IMR-90 (cell line): Measurements from ENCODE around the gene IL12RB1. TPM values are rescaled to one million over a fixed set of nuclear protein-coding genes. Genes with fewer than 3 reads are reported as not detected.

Experiments
- ATAC-seq: fragments of 200-7000 bp; cut with Tn5 transposase; 2 replicates; pipeline ENCODE4 v1.9.1; 2020; ENCODE audit warnings: low read depth, mild to moderate bottlenecking, moderate library complexity
- BruUV-seq: library from RNA; stranded (reverse); fragments of 400-500 nt; replicated peaks from 2 replicates; lab custom pipeline; 2021; lab: Mats Ljungman, UMichigan
- CTCF ChIA-PET: fragments of 300-600 bp; formaldehyde crosslinking; extraction: SDS; loops from one replicate; lab custom pipeline; 2021; ENCODE audit warnings: antibody characterized with exemption; lab: Yijun Ruan, JAX
- POLR2A ChIA-PET: fragments of 300-600 bp; sonication (Branson Sonifier 250); formaldehyde crosslinking; loops from one replicate; lab custom pipeline; 2022; ENCODE audit warnings: antibody characterized with exemption; ENCODE audit not compliant: unreplicated experiment; lab: Charles Lee
- DNase-seq: peaks from one replicate; pipeline ENCODE4 v3.0.0; 2013
- H2AFZ ChIP-seq: replicated peaks from 2 replicates; pipeline ENCODE3; 2013; ENCODE audit warnings: low read length, mild to moderate bottlenecking; ENCODE audit not compliant: poor library complexity
- H2AK5ac ChIP-seq: 2 replicates; pipeline ENCODE4 v1.6.1; 2013; ENCODE audit warnings: low read depth, low read length, inconsistent platforms
- H2AK9ac ChIP-seq: replicated peaks from 2 replicates; pipeline ENCODE3; 2013; ENCODE audit warnings: mild to moderate bottlenecking, low read depth, low read length, moderate library complexity; ENCODE audit not compliant: poor library complexity
- H2BK120ac ChIP-seq: 2 replicates; pipeline ENCODE4 v1.6.1; 2013; ENCODE audit warnings: low read depth, low read length, inconsistent platforms
- H2BK15ac ChIP-seq: 3 replicates; pipeline ENCODE4 v1.6.1; 2013; ENCODE audit warnings: low read depth, low read length, inconsistent platforms
- H2BK20ac ChIP-seq: 2 replicates; pipeline ENCODE4 v1.6.1; 2013; ENCODE audit warnings: low read depth, mild to moderate bottlenecking, inconsistent platforms, low read length, moderate library complexity
- H2BK5ac ChIP-seq: 2 replicates; pipeline ENCODE4 v1.6.1; 2013; ENCODE audit warnings: mild to moderate bottlenecking, low read depth, low read length, inconsistent platforms; ENCODE audit not compliant: poor library complexity, severe bottlenecking
- H3K14ac ChIP-seq: replicated peaks from 2 replicates; pipeline ENCODE4 v1.6.1; 2013; ENCODE audit warnings: low read depth, low read length, inconsistent platforms
- H3K18ac ChIP-seq: 2 replicates; pipeline ENCODE4 v1.6.1; 2013; ENCODE audit warnings: low read depth, low read length, control low read depth
- H3K23ac ChIP-seq: 2 replicates; pipeline ENCODE4 v1.6.1; 2013; ENCODE audit warnings: low read depth, low read length, inconsistent platforms
- H3K27ac ChIP-seq: 2 replicates; pipeline ENCODE4 v1.5.1; 2013; ENCODE audit warnings: mild to moderate bottlenecking, control low read depth, low read length; ENCODE audit not compliant: insufficient read depth
- H3K27me3 ChIP-seq: 2 replicates; pipeline ENCODE4 v1.6.1; 2013; ENCODE audit warnings: low read length; ENCODE audit not compliant: control insufficient read depth, insufficient read depth
- H3K36me3 ChIP-seq: 2 replicates; pipeline ENCODE4 v1.6.1; 2013; ENCODE audit warnings: low read length, mixed read lengths; ENCODE audit not compliant: control insufficient read depth, insufficient read depth
- H3K4ac ChIP-seq: 2 replicates; pipeline ENCODE4 v1.6.1; 2013; ENCODE audit warnings: low read depth, low read length, inconsistent platforms
- H3K4me1 ChIP-seq: 2 replicates; pipeline ENCODE4 v1.6.1; 2013; ENCODE audit warnings: low read length, mixed read lengths; ENCODE audit not compliant: control insufficient read depth, insufficient read depth
- H3K4me2 ChIP-seq: 2 replicates; pipeline ENCODE4 v1.6.1; 2013; ENCODE audit warnings: low read depth, mild to moderate bottlenecking, control low read depth, low read length, moderate library complexity
- H3K4me3 ChIP-seq: 2 replicates; pipeline ENCODE4 v1.5.1; 2013; ENCODE audit warnings: low read depth, mild to moderate bottlenecking, control low read depth, low read length, moderate library complexity; ENCODE audit not compliant: insufficient read depth
- H3K56ac ChIP-seq: 2 replicates; pipeline ENCODE4 v1.6.1; 2013; ENCODE audit warnings: low read length, inconsistent platforms; ENCODE audit not compliant: insufficient read depth; ENCODE audit errors: extremely low read depth
- H3K79me1 ChIP-seq, 2 experiments: 2 replicates each; pipeline ENCODE4 v1.6.1; 2013; ENCODE audit warnings: low read length in 2 of 2, inconsistent platforms in 1 of 2, low read depth in 1 of 2
- H3K9ac ChIP-seq: 2 replicates; pipeline ENCODE4 v1.6.1; 2013; ENCODE audit warnings: low read depth, low read length, control low read depth
- H3K9me1 ChIP-seq: 2 replicates; pipeline ENCODE4 v1.6.1; 2013; ENCODE audit warnings: low read length, inconsistent platforms; ENCODE audit not compliant: insufficient read depth
- H3K9me3 ChIP-seq: 2 replicates; pipeline ENCODE4 v1.6.1; 2013; ENCODE audit warnings: low read length; ENCODE audit not compliant: control insufficient read depth, insufficient read depth
- H4K20me1 ChIP-seq: 2 replicates; pipeline ENCODE4 v1.6.1; 2013; ENCODE audit warnings: low read length, inconsistent platforms; ENCODE audit not compliant: insufficient read depth
- H4K5ac ChIP-seq: 2 replicates; pipeline ENCODE4 v1.6.1; 2013; ENCODE audit warnings: mild to moderate bottlenecking, low read depth, low read length, control low read depth
- H4K8ac ChIP-seq, 2 experiments: 2 replicates each; pipeline ENCODE4 v1.6.1; 2013; ENCODE audit warnings: low read depth in 2 of 2, low read length in 2 of 2, control low read depth in 1 of 2, inconsistent platforms in 1 of 2
- H4K91ac ChIP-seq: 2 replicates; pipeline ENCODE4 v1.6.1; 2013; ENCODE audit warnings: low read depth, low read length, inconsistent platforms; ENCODE audit not compliant: insufficient read depth
- BHLHE40 ChIP-seq: fragments of 150-350 bp; IDR thresholded peaks from 2 replicates; pipeline ENCODE4 v1.6.1; 2016; ENCODE audit warnings: mild to moderate bottlenecking, low read depth, low read length
- CEBPB ChIP-seq: IDR thresholded peaks from 2 replicates; pipeline ENCODE4 v1.6.1; 2012; ENCODE audit warnings: low read depth, low read length, improper control_type of control experiment
- CHD1 ChIP-seq: IDR thresholded peaks from 2 replicates; pipeline ENCODE4 v1.6.1; 2012; ENCODE audit warnings: low read depth, low read length, improper control_type of control experiment
- CTCF ChIP-seq: conservative IDR thresholded peaks from 2 replicates; pipeline ENCODE4 v1.5.1; 2012; ENCODE audit warnings: mild to moderate bottlenecking, low read depth, low read length, improper control_type of control experiment
- MXI1 ChIP-seq: IDR thresholded peaks from 2 replicates; pipeline ENCODE4 v1.6.1; 2012; ENCODE audit warnings: low read depth, mild to moderate bottlenecking, low read length, moderate library complexity, borderline replicate concordance
- RCOR1 ChIP-seq: IDR thresholded peaks from 2 replicates; pipeline ENCODE4 v1.6.1; 2012; ENCODE audit warnings: mild to moderate bottlenecking, low read length, improper control_type of control experiment; ENCODE audit not compliant: insufficient replicate concordance
- SMC3 ChIP-seq: fragments of 150-350 bp; IDR thresholded peaks from 2 replicates; pipeline ENCODE4 v1.6.1; 2016; ENCODE audit warnings: low read depth, mild to moderate bottlenecking, antibody characterized with exemption, low read length, moderate library complexity
- USF2 ChIP-seq: fragments of 150-350 bp; IDR thresholded peaks from 2 replicates; pipeline ENCODE4 v1.6.1; 2017; ENCODE audit warnings: mild to moderate bottlenecking, antibody characterized with exemption, low read length, low read depth
- WGBS, 2 experiments: methylation state at CpG; one replicate each; pipeline versions ENCODE4 v1.1.5 to v1.1.7; 2013; ENCODE audit warnings: missing lambda C conversion rate in 2 of 2; ENCODE audit not compliant: insufficient read length in 1 of 2; ENCODE audit errors: extremely low coverage in 2 of 2; 5-methylcytosine and 5-hydroxymethylcytosine counted together
- dilution Hi-C: fragments of 300-500 bp; cut with HindIII; formaldehyde crosslinking; loops from one replicate; pipeline ENCODE4 v1.14.3; 2018; ENCODE audit warnings: low sequenced_read_pairs; ENCODE audit not compliant: unreplicated experiment
- in situ Hi-C: fragments of 300-500 bp; cut with MboI; formaldehyde crosslinking; loops from 3 replicates; pipeline ENCODE4 v1.14.3; 2019; ENCODE audit warnings: low sequenced_read_pairs, inconsistent platforms, mixed read lengths
- intact Hi-C: fragments of 100-400 bp; cut with micrococcal nuclease; formaldehyde crosslinking; loops from 2 replicates; pipeline ENCODE4 v1.10.0; 2022
- polyA plus RNA-seq, 3 experiments: library from polyadenylated mRNA; depleted of rRNA; stranded (reverse); fragments of >200 nt; gene quantifications; 2 replicates each; pipeline ENCODE4 v1.2.3, GENCODE V29; 2012; ENCODE audit warnings: low replicate concordance in 1 of 3
- total RNA-seq: library from RNA; depleted of rRNA; stranded (reverse); fragments of >200 nt; gene quantifications from 2 replicates; pipeline ENCODE4 v1.2.3, GENCODE V29; 2012

The IL12RB1 gene
- total and polyA plus RNA-seq, 2 of the 4 experiments (the other 2 are of a cell fraction): not detected

- Histone ChIP-seq H2BK5ac (no peak overlapping the region), H3K27me3 (no peaks in the 10 kb centered on the region), H2AK5ac (peak overlapping the region; percentile 45; the same call in 1 of the 2 replicates), H4K8ac (peak overlapping the region in 1 of 2 experiments; percentile 50; a peak in 1 of 4 replicates), H3K9me1 (peaks cover 6% of the 10 kb centered on the region; the same call in 1 of the 2 replicates), H4K20me1 (peaks cover 2% of the 10 kb centered on the region; the same call in 1 of the 2 replicates), H3K14ac (peak overlapping the region; percentile 80; the same call in 1 of the 2 replicates), H2AK9ac (peak overlapping the region; percentile 80), H4K5ac (no peak overlapping the region), H2BK15ac (no peak overlapping the region), H3K9me3 (no peaks in the 10 kb centered on the region), H2AFZ (peak overlapping the region; percentile 92), H3K56ac (no peak overlapping the region), H3K79me1 (peaks cover 6 to 14% of the 10 kb centered on the region in 2 experiments; a peak in 2 of 4 replicates), H2BK20ac (no peak overlapping the region), H3K4ac (peak overlapping the region; percentile 20; the same call in 1 of the 2 replicates), H2BK120ac (no peak overlapping the region), H3K4me2 (peak overlapping the region; percentile 80), H3K23ac (peak overlapping the region; percentile 91; the same call in 1 of the 2 replicates), H4K91ac (no peak overlapping the region), H3K4me1 (peaks cover 13% of the 10 kb centered on the region), H3K4me3 (peak overlapping the region; percentile 61), H3K36me3 (peaks cover 10% of the 10 kb centered on the region), H3K18ac (no peak overlapping the region), H3K9ac (peak overlapping the region; percentile 47), H3K27ac (peak overlapping the region; percentile 8; the same call in 1 of the 2 replicates)
- in situ Hi-C loops: loop anchor here (10.0 kb wide), 1 partner anchor 297 kb away; the partner anchor contains the start of gene SSBP4
- DNase-seq (peak; percentile 73), ATAC-seq (peak; percentile 95)
- dilution Hi-C loops: no loop called here
- BruUV-seq: no TSS peak
- CTCF ChIA-PET: no interaction called here
- intact Hi-C loops: no loop called here
- POLR2A ChIA-PET: interaction anchor here (1.3 kb wide), 1 partner anchor 162 kb away, joined by 3 read pairs; no protein-coding TSS in a partner anchor
- 2% methylated on average over 22 of the region's 86 CpGs; no CpG with 5 or more reads in 1 of the 2 experiments for WGBS, 2 experiments
- TF ChIP-seq BHLHE40 (peak; percentile 30; the same call in 1 of the 2 replicates), MXI1 (peak; percentile 77), SMC3 (peak; percentile 3; the same call in 1 of the 2 replicates), USF2 (peak; percentile 42; the same call in 1 of the 2 replicates), RCOR1 (no peak), CTCF (peak; percentile 11; the same call in 1 of the 2 replicates), CHD1 (no peak), CEBPB (no peak)
Measured at GRCh38 chr19:18117692-18118378, 31.1 kb upstream of the IL12RB1 start.
